SK-MEL-5 (cell line): ENCODE results near the gene FAM240A. TPM values are rescaled to one million over a fixed set of nuclear protein-coding genes. Genes with fewer than 3 reads are reported as not detected.

Experiments used
- DNase-seq: peaks from one replicate; pipeline ENCODE4 v3.0.0-alpha.2; 2016; ENCODE audit warnings: low read depth, low spot score
- in situ Hi-C: cut with HindIII; loops from 2 replicates; pipeline ENCODE4 v1.10.0; 2016; ENCODE audit warnings: low sequenced_read_pairs, high pct_unique_total_duplicates, low pct_unique_long_range_greater_than_20kb
- total RNA-seq: library from RNA; depleted of rRNA; stranded (reverse); fragments of >200 nt; shearing (Covaris generic); gene quantifications from 2 replicates; pipeline ENCODE4 v1.2.3, GENCODE V29; 2014

The FAM240A gene
- total RNA-seq, 1 experiment from 2014 or later, result not detected

DNA sequence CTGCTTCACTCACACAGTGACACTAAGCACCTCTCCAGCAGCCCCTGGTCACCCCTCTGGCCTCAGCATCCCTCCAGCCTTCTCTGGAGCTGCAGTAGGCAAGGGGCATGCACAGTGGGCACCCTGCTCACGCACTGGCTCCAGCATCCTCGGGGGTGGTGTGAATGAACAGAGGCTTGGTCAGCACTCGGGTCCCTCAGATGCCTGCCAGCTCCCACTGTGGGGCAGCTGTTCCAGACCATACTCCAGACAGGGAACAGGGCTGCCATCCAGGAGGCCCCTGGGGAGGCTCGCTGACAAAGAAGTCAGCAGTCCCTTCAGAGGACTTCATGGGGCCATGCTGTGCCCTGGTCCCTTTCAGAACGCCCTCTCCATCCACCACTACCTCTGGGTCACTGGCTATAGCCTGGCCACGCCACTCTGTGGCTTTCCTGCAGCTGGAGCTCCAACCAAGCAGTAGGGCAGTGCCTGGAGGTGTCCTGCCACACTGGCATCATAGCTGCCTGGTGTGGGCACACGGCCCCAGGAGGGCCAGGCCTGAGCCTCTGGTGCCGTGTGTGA is 54.8 kb downstream of the FAM240A start:
- in situ Hi-C loops, result no loop called here

GRCh38 chr3:46667657-46668056 is 55.3 kb downstream of the FAM240A start:
- in situ Hi-C loops, result no loop called here
- DNase-seq, result no peak

More for the DNA sequence above, 54.8 kb downstream of the FAM240A start:
- DNase-seq, result no peak

DNA sequence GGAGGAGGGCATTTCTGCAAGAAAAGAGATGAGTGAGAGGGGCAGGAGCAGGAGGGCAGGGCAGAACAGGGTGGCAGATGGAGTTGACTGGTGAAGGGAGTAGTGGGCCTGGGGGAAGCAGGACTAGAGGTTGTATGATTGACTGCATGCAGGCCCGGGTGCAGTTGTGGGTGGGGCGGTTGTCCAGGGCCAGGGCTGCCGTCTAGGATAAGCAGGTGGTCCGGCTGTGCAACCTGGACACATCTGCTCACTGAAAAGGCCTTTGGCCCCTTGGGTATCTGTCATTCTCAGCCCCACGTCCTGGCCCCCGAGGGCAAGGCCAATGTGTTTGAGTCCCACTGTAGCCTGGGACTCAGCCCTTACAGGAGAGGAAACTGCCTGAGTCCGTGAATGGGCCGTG is 55.8 kb downstream of the FAM240A start:
- DNase-seq, result no peak
- in situ Hi-C loops, result no loop called here

GRCh38 chr3:46668591-46668990 is 56.3 kb downstream of the FAM240A start:
- in situ Hi-C loops, result no loop called here
- DNase-seq, result no peak

DNA sequence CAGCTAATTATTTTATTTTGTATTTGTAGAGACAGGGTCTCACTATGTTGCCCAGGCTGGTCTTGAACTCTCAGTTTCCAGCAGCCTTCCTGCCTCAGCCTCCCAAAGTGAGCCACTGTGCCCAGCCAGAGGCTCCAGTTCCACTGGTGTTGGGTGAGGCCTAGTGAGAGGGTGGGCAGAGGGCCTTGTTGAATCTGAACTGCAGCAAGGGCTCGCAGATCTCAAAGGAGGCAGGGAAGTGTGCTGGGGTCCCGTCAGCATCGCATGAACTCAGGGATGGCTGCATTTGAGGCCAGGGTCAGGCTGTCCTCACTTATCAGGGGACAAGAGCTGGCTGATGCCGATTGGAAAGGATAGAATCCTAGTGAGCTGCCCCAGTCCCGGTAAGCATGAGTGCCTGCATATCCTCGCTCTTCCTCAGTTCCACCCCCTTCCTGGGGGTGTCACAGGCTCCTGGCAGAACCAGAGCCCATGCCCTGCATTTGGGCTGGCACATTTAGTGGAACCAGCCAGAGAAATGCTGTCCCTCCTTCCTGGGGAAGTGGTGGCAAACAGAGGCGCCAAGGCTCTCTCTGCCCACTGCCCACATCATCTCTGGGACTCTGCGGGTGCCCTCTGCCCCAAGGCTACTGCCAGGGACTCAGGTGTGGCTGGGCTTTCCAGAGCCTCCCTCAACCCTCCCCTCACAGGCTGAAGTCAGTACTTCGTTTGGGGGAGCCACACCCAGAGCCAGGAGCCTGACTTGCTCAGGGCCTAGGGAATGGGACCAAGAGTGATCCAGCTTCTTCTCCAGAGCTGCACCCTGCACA is 57.1 kb downstream of the FAM240A start:
- DNase-seq, result no peak
- in situ Hi-C loops, result no loop called here

DNA sequence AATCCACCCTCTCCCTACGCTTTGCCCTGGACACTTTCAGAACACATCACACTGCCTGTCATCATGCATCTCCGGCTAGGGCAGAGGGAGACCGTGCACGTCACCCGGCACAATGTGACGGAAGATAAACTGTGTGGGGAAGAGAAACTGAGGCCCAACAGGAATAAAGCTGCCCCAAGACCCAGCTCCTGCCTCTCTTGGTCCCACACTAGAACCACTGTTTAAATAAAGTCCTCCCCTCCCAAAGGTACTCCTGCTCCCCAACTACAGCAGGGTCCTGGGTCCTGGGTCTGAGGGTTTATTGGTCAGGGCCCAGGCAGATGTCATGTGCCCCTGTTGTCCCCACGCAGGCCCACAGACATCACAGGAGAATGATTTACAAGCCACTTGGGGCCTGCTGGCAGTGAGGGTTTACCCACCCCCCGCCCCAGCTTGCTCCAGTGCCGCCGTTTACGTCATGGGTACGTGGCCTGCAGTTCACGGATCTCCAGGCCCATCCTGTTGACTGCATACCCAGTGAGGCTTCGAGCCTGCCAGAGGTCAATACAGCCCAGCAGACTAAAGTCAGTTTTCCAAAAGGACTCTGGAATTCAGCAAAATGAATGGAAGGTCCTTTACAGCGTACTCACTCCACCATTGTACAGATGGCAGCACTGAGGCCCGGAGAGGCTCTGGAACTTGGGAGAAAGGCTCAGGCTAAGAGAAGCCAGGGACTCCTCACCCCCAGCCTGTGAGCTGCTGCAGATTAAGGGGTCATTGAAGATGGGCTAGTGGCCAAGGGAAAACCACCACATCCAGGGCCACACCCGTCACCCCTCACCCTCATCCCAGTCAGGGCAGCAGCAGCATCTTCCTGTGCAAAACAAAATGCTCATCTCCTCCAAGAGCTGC is 57.9 kb downstream of the FAM240A start:
- DNase-seq, result no peak
- in situ Hi-C loops, result no loop called here

GRCh38 chr3:46670891-46671427 is 58.6 kb downstream of the FAM240A start:
- DNase-seq, result no peak
- in situ Hi-C loops, result no loop called here

GRCh38 chr3:46671541-46672348 is 59.4 kb downstream of the FAM240A start:
- DNase-seq, result no peak
- in situ Hi-C loops, result no loop called here

GRCh38 chr3:46672349-46672695 is 60.0 kb downstream of the FAM240A start:
- no peak for DNase-seq
- in situ Hi-C loops, result no loop called here

GRCh38 chr3:46673151-46674030 is 61.1 kb downstream of the FAM240A start:
- in situ Hi-C loops, result no loop called here
- no peak for DNase-seq

DNA sequence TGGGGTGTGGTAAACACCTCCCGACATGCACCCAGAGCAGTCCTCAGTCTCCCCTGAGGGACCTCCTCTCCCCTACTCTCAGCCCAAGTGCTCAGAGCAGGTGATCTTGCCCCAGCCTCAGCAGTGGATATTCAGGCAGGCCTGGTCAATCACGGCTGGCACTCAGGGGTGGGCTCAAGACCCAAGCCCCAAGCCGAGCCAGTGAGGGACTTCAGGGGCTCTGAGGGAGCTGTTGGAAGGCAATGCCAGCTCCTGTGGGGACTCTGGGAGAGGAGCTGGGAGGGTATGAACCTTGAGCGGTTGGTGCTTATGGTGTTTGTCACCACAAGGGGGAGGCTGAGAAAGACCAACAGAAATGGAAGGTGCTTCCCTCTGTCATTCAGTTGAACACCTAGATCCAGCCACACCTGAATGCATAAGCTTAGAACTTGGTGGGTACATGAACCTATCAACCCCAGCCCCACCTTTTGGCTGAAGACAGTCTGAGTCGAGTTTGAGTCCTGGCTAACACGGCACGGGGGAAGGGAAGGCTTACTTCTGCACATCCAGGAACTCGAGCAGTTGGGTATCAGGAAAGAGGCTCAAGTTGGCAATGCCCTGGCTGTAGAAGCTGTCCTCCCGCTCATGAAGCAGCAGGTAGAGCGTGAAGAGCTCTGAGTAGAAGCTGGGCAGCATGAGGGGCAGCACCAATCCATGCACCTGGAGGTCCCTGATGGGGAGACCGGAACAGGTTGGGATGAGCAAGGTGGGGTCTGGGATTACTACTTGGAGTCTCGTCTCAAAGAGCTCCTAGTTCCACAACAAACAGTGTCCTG is 61.9 kb downstream of the FAM240A start:
- in situ Hi-C loops, result no loop called here
- no peak for DNase-seq

DNA sequence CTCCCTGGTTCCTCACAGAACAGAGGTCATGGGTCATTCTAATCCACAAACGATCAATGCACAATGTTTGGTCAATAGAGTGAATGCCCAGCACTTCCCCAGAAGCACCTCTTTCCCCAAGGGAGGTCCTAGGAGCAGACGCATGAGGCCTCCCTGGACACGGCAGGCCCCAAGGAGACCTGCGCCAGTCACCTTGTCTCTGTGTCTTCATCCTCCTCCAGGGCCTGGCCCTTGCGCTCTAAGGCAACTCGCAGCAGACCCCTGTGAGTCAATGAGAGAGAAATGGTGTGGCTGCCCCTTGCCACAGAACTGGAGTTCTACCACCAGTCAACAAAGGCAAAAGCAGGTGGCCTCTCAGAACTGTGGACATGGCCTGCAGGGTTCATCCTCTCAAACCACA is 63.1 kb downstream of the FAM240A start:
- DNase-seq, result no peak
- in situ Hi-C loops, result no loop called here
